Activated B cell treated with CpG ODN at 0.5 μM for 24 hours (primary cell): ENCODE data around the gene GALK2. TPM values are rescaled to one million over a fixed set of nuclear protein-coding genes. Genes with fewer than 3 reads are reported as not detected.

ENCODE experiments used
- ATAC-seq: fragments of 200-7000 bp; cut with Tn5 transposase; one replicate; pipeline ENCODE4 v1.10.0; 2021; ENCODE audit warnings: low read depth, mild to moderate bottlenecking, moderate library complexity
- CTCF ChIA-PET: fragments of 350-600 bp; sonication (Branson Sonifier 250); formaldehyde crosslinking; loops from one replicate; lab custom pipeline; 2021; ENCODE audit warnings: antibody characterized with exemption; lab: Charles Lee
- POLR2A ChIA-PET: fragments of 350-600 bp; sonication (Branson Sonifier 250); formaldehyde crosslinking; loops from one replicate; lab custom pipeline; 2021; ENCODE audit warnings: antibody characterized with exemption; lab: Charles Lee
- DNase-seq: peaks from one replicate; pipeline ENCODE4 v3.0.0; 2022
- H3K27ac Mint-ChIP-seq: one replicate; pipeline ENCODE4 v1.8.0; 2020; ENCODE audit warnings: mixed read lengths
- H3K27me3 Mint-ChIP-seq: one replicate; pipeline ENCODE4 v1.8.0; 2021; ENCODE audit warnings: mixed read lengths
- H3K36me3 Mint-ChIP-seq: one replicate; pipeline ENCODE4 v1.8.0; 2021; ENCODE audit warnings: low read depth, mixed read lengths
- H3K4me1 Mint-ChIP-seq: one replicate; pipeline ENCODE4 v1.8.0; 2021; ENCODE audit warnings: mixed read lengths
- H3K4me3 Mint-ChIP-seq: one replicate; pipeline ENCODE4 v1.8.0; 2020; ENCODE audit warnings: mild to moderate bottlenecking, mixed read lengths
- H3K9me3 Mint-ChIP-seq: one replicate; pipeline ENCODE4 v1.8.0; 2020; ENCODE audit warnings: mixed read lengths
- CTCF ChIP-seq: fragments of 200-600 bp; IDR thresholded peaks from one replicate; pipeline ENCODE4 v1.8.0; 2022; ENCODE audit warnings: antibody characterized with exemption, mild to moderate bottlenecking
- intact Hi-C: fragments of 100-400 bp; cut with micrococcal nuclease; formaldehyde crosslinking; loops from one replicate; pipeline ENCODE4 v1.15.1; 2024
- total RNA-seq: library from RNA; stranded (reverse); gene quantifications from 2 replicates; pipeline ENCODE4 v1.2.3, GENCODE V29; 2022

The GALK2 gene
- total RNA-seq, 1 donor from 2014 or later = 16.6 TPM

DNA sequence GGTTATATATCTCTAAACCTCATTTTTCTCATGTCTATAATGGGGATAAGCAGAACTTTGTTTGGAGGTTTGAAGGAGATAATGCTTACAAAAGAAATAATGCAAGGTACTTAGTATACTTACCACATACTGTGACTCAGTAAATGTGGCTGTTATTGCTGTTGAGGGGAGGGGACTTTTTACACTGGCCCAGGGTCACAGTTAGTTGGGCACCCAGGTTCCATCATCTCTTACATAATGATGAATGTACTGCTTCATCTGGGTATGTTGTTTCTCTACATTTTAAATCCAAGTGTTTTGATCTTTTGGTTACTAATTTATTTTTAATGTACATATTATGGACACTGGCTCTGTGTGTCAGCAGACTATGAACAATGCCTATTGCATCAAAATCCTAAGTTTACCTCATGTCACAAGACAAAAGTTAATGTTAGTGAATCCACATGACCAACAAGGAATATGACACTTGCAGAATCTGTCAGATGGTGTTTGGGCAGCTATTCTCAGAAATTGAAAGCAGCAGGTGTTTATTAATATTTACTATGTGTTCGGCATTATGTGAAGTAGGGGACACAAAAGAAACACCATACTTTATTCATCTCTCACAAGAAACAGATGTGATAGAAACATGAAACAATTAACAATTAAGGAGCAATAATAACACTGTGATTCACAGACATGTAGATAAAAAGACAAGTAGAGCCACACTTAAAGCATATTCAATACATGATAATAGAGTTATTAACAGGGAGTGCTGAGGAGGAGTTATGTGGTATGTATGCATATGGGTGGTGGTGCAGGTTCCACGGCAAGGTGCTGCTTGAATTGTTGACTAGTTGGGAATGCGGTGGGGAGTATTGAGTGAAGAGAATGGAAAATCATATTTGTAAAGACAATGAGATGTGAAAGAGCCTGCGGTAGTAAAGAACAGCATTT is 109.7 kb downstream of the GALK2 start:
- H3K4me1 Mint-ChIP-seq = no peaks in the 10 kb centered on the region
- no peak for ATAC-seq
- intact Hi-C loops = loop anchor here (2.0 kb wide), 1 partner anchor 57 kb away; no protein-coding TSS in a partner anchor
- no peak for TF ChIP-seq CTCF
- H3K9me3 Mint-ChIP-seq = no peaks in the 10 kb centered on the region
- H3K27me3 Mint-ChIP-seq = no peaks in the 10 kb centered on the region
- peaks cover 50% of the 10 kb centered on the region for H3K36me3 Mint-ChIP-seq
- DNase-seq = no peak
- ChIA-PET CTCF (no interaction called here), POLR2A (no interaction called here)
- no peak overlapping the region for H3K4me3 Mint-ChIP-seq
- no peak overlapping the region for H3K27ac Mint-ChIP-seq

GRCh38 chr15:49282366-49282765 is 112.3 kb downstream of the GALK2 start:
- ChIA-PET POLR2A (no interaction called here), CTCF (no interaction called here)
- no peak overlapping the region for H3K27ac Mint-ChIP-seq
- H3K4me3 Mint-ChIP-seq = no peak overlapping the region
- no peaks in the 10 kb centered on the region for H3K4me1 Mint-ChIP-seq
- H3K9me3 Mint-ChIP-seq = no peaks in the 10 kb centered on the region
- DNase-seq (no peak), ATAC-seq (no peak)
- no peaks in the 10 kb centered on the region for H3K27me3 Mint-ChIP-seq
- no peak for TF ChIP-seq CTCF
- H3K36me3 Mint-ChIP-seq = peaks cover 59% of the 10 kb centered on the region
- intact Hi-C loops = no loop called here

GRCh38 chr15:49286649-49287404 is 116.8 kb downstream of the GALK2 start:
- ATAC-seq = no peak
- no peak for DNase-seq
- POLR2A ChIA-PET = no interaction called here
- Mint-ChIP-seq H3K9me3 (no peaks in the 10 kb centered on the region), H3K4me3 (no peak overlapping the region), H3K27ac (no peak overlapping the region), H3K4me1 (no peaks in the 10 kb centered on the region), H3K36me3 (peaks cover 73% of the 10 kb centered on the region), H3K27me3 (no peaks in the 10 kb centered on the region)
- CTCF ChIA-PET = no interaction called here
- intact Hi-C loops = no loop called here
- TF ChIP-seq CTCF = no peak

DNA sequence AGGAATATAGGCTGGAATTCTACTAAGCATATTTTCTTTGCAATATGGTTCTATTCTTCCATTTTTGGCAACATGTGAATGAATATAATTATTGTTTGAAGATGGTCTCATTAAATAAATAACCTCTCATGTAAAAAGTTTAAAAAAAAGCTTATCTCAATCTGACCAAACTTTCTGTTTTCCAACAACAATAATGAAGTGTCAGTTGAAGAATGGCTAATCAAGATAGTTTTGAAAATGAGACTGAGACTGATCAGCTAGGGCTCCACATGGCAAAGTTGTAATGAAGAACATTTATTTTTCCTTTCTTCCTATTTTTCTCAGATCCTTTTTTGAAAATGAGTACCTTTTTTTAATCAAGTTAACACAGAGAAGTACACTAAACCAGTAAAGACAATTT is 117.4 kb downstream of the GALK2 start:
- Mint-ChIP-seq H3K36me3 (peaks cover 73% of the 10 kb centered on the region), H3K27me3 (no peaks in the 10 kb centered on the region), H3K9me3 (no peaks in the 10 kb centered on the region), H3K4me3 (no peak overlapping the region), H3K4me1 (no peaks in the 10 kb centered on the region), H3K27ac (no peak overlapping the region)
- no peak for ATAC-seq
- no peak for DNase-seq
- CTCF ChIA-PET = no interaction called here
- intact Hi-C loops = no loop called here
- POLR2A ChIA-PET = no interaction called here
- TF ChIP-seq CTCF = no peak

GRCh38 chr15:49288391-49288790 is 118.3 kb downstream of the GALK2 start:
- ChIA-PET CTCF (no interaction called here), POLR2A (no interaction called here)

More at GRCh38 chr15:49288391-49288790, 118.3 kb downstream of the GALK2 start:
- H3K4me1 Mint-ChIP-seq = no peaks in the 10 kb centered on the region
- H3K27ac Mint-ChIP-seq = no peak overlapping the region
- H3K9me3 Mint-ChIP-seq = no peaks in the 10 kb centered on the region
- intact Hi-C loops = no loop called here
- H3K27me3 Mint-ChIP-seq = no peaks in the 10 kb centered on the region
- no peak for DNase-seq
- ATAC-seq = no peak
- H3K36me3 Mint-ChIP-seq = peaks cover 72% of the 10 kb centered on the region
- H3K4me3 Mint-ChIP-seq = no peak overlapping the region
- TF ChIP-seq CTCF = no peak
